H1 (cell line): Measurements from ENCODE around the gene PLEKHA1. TPM values are rescaled to one million over a fixed set of nuclear protein-coding genes. Genes with fewer than 3 reads are reported as not detected.

ENCODE experiments used
- CTCF ChIA-PET: fragments of 300-600 bp; sonication (Branson Sonifier 250); formaldehyde crosslinking; loops from one replicate; lab custom pipeline; 2021; ENCODE audit not compliant: partially characterized antibody; lab: Charles Lee
- POLR2A ChIA-PET: fragments of 300-600 bp; sonication (Branson Sonifier 250); formaldehyde crosslinking; loops from one replicate; lab custom pipeline; 2021; ENCODE audit warnings: inconsistent platforms; ENCODE audit not compliant: partially characterized antibody; lab: Charles Lee
- DNase-seq, 2 experiments: peaks; one replicate each; pipeline versions ENCODE4 v3.0.0 to v3.0.0-alpha.2; 2010 to 2022; ENCODE audit warnings: low spot score in 2 of 2, low read depth in 1 of 2, mixed read lengths in 1 of 2
- FAIRE-seq: peaks from 2 replicates; lab custom pipeline; 2011; peaks lifted over from hg19 to GRCh38; lab: Jason Lieb, UNC
- H2AFZ ChIP-seq: 2 replicates; pipeline ENCODE4 v1.8.1; 2012; ENCODE audit warnings: low read length, inconsistent platforms
- H2AK5ac ChIP-seq: 2 replicates; pipeline ENCODE4 v1.6.1; 2013; ENCODE audit warnings: low read depth, low read length
- H2BK120ac ChIP-seq: replicated peaks from 2 replicates; pipeline ENCODE3; 2013; ENCODE audit warnings: low read depth, low read length, inconsistent platforms
- H2BK12ac ChIP-seq: 2 replicates; pipeline ENCODE4 v1.6.1; 2013; ENCODE audit warnings: low read depth, low read length
- H2BK15ac ChIP-seq: 2 replicates; pipeline ENCODE4 v1.6.1; 2013; ENCODE audit warnings: low read length
- H2BK20ac ChIP-seq: 2 replicates; pipeline ENCODE4 v1.6.1; 2013; ENCODE audit warnings: low read length
- H2BK5ac ChIP-seq: 2 replicates; pipeline ENCODE4 v1.6.1; 2013; ENCODE audit warnings: low read depth, low read length
- H3K14ac ChIP-seq: 2 replicates; pipeline ENCODE4 v1.6.1; 2013; ENCODE audit warnings: inconsistent platforms; ENCODE audit not compliant: insufficient read length
- H3K18ac ChIP-seq: 2 replicates; pipeline ENCODE4 v1.6.1; 2013; ENCODE audit warnings: low read length; ENCODE audit errors: extremely low read depth
- H3K23ac ChIP-seq: 2 replicates; pipeline ENCODE4 v1.6.1; 2013; ENCODE audit warnings: inconsistent platforms; ENCODE audit not compliant: insufficient read length
- H3K23me2 ChIP-seq: 2 replicates; pipeline ENCODE4 v1.6.1; 2013; ENCODE audit warnings: low read depth, low read length
- H3K27ac ChIP-seq: 2 replicates; pipeline ENCODE4 v1.6.1; 2011; ENCODE audit warnings: low read depth, low read length, inconsistent platforms
- H3K27me3 ChIP-seq, 4 experiments: replicated peaks in 1 of 4; 1 replicate in 1 of 4; 2 replicates in 3 of 4; pipeline versions ENCODE4 v1.6.1 to v1.8.1; 2011 to 2013; ENCODE audit warnings: low read length in 3 of 4, mild to moderate bottlenecking in 3 of 4, inconsistent platforms in 2 of 4, mixed read lengths in 2 of 4, moderate library complexity in 1 of 4; ENCODE audit not compliant: control insufficient read depth in 3 of 4, insufficient read depth in 3 of 4; ENCODE audit errors: extremely low read depth in 1 of 4
- H3K36me3 ChIP-seq, 4 experiments: 2 replicates each; pipeline versions ENCODE4 v1.6.1 to v1.8.1; 2011 to 2013; ENCODE audit warnings: mild to moderate bottlenecking in 4 of 4, low read length in 3 of 4, moderate library complexity in 2 of 4, control low read depth in 1 of 4, inconsistent platforms in 1 of 4; ENCODE audit not compliant: insufficient read depth in 4 of 4, control insufficient read depth in 2 of 4
- H3K4ac ChIP-seq: replicated peaks from 2 replicates; pipeline ENCODE3; 2013; ENCODE audit warnings: low read length, low read depth, mixed read lengths, inconsistent platforms; ENCODE audit not compliant: insufficient read length
- H3K4me1 ChIP-seq, 4 experiments: replicated peaks in 1 of 4; 1 replicate in 1 of 4; 2 replicates in 3 of 4; pipeline versions ENCODE4 v1.6.1 to v1.8.1; 2011 to 2013; ENCODE audit warnings: low read length in 3 of 4, inconsistent platforms in 2 of 4, mixed read lengths in 1 of 4; ENCODE audit not compliant: insufficient read depth in 4 of 4, control insufficient read depth in 3 of 4
- H3K4me2 ChIP-seq, 2 experiments: 2 replicates each; pipeline versions ENCODE4 v1.6.1 to v1.8.1; 2011 to 2013; ENCODE audit warnings: low read depth in 2 of 2, low read length in 2 of 2, control low read depth in 1 of 2, inconsistent platforms in 1 of 2, mild to moderate bottlenecking in 1 of 2; ENCODE audit not compliant: insufficient read depth in 1 of 2
- H3K4me3 ChIP-seq, 4 experiments: fragments of 200-600, 300-600 bp in 1 of 4; sonication (generic), shearing (Covaris generic), sonication (Bioruptor Twin) in 1 of 4; 2 replicates each; pipeline versions ENCODE4 v1.5.1 to v1.8.1; 2011 to 2016; ENCODE audit warnings: low read length in 4 of 4, low read depth in 3 of 4, control low read depth in 2 of 4, inconsistent platforms in 2 of 4, mild to moderate bottlenecking in 2 of 4, mixed read lengths in 1 of 4, moderate library complexity in 1 of 4; ENCODE audit not compliant: insufficient read depth in 2 of 4; ENCODE audit errors: extremely low read depth in 1 of 4
- H3K56ac ChIP-seq: replicated peaks from 2 replicates; pipeline ENCODE3; 2013; ENCODE audit warnings: low read depth, mild to moderate bottlenecking, mixed read lengths, low read length, inconsistent platforms; ENCODE audit not compliant: insufficient read length
- H3K79me1 ChIP-seq: 2 replicates; pipeline ENCODE4 v1.6.1; 2013; ENCODE audit warnings: low read depth, low read length, control low read depth
- H3K79me2 ChIP-seq, 2 experiments: 2 replicates each; pipeline versions ENCODE4 v1.6.1 to v1.8.1; 2012 to 2013; ENCODE audit warnings: low read length in 2 of 2, mild to moderate bottlenecking in 2 of 2, inconsistent platforms in 1 of 2; ENCODE audit not compliant: insufficient read depth in 2 of 2, control insufficient read depth in 1 of 2
- H3K9ac ChIP-seq, 4 experiments: replicated peaks in 1 of 4; 1 replicate in 1 of 4; 2 replicates in 3 of 4; pipeline versions ENCODE4 v1.6.1 to v1.8.1; 2011 to 2013; ENCODE audit warnings: low read depth in 3 of 4, low read length in 3 of 4, control low read depth in 2 of 4, mild to moderate bottlenecking in 2 of 4, moderate library complexity in 2 of 4, inconsistent platforms in 1 of 4; ENCODE audit errors: extremely low read depth in 1 of 4
- H3K9me3 ChIP-seq, 2 experiments: 2 replicates each; pipeline versions ENCODE4 v1.6.1 to v1.8.1; 2012 to 2013; ENCODE audit warnings: mild to moderate bottlenecking in 2 of 2, moderate library complexity in 2 of 2, control low read depth in 1 of 2, inconsistent platforms in 1 of 2, low read depth in 1 of 2, low read length in 1 of 2, mixed read lengths in 1 of 2; ENCODE audit not compliant: insufficient read depth in 2 of 2
- H4K20me1 ChIP-seq, 2 experiments: replicated peaks in 1 of 2; 2 replicates each; pipeline versions ENCODE3 to v1.8.1; 2011 to 2013; ENCODE audit warnings: inconsistent platforms in 2 of 2, low read length in 2 of 2, mild to moderate bottlenecking in 1 of 2; ENCODE audit not compliant: insufficient read depth in 2 of 2, control insufficient read depth in 1 of 2
- H4K5ac ChIP-seq: 2 replicates; pipeline ENCODE4 v1.6.1; 2013; ENCODE audit warnings: low read length, low read depth, mixed read lengths, inconsistent platforms; ENCODE audit not compliant: insufficient read length
- H4K8ac ChIP-seq: 2 replicates; pipeline ENCODE4 v1.8.0; 2013; ENCODE audit warnings: mild to moderate bottlenecking, moderate library complexity, low read length, inconsistent platforms; ENCODE audit not compliant: insufficient read depth; ENCODE audit errors: extremely low read depth
- H4K91ac ChIP-seq: replicated peaks from 2 replicates; pipeline ENCODE3; 2013; ENCODE audit warnings: low read length, mixed read lengths, inconsistent platforms; ENCODE audit not compliant: insufficient read length
- BACH1 ChIP-seq: IDR thresholded peaks from 2 replicates; pipeline ENCODE4 v1.6.1; 2012; ENCODE audit warnings: low read length, improper control_type of control experiment
- BRCA1 ChIP-seq: IDR thresholded peaks from 2 replicates; pipeline ENCODE4 v1.6.1; 2012; ENCODE audit warnings: low read depth, low read length, improper control_type of control experiment
- CHD2 ChIP-seq: IDR thresholded peaks from 2 replicates; pipeline ENCODE4 v1.6.1; 2012; ENCODE audit warnings: low read length, improper control_type of control experiment
- GTF2F1 ChIP-seq: IDR thresholded peaks from 2 replicates; pipeline ENCODE4 v1.6.1; 2012; ENCODE audit warnings: low read depth, low read length, improper control_type of control experiment, borderline replicate concordance
- HDAC2 ChIP-seq, 2 experiments: fragments of 300-600 bp in 1 of 2; sonication (generic) in 1 of 2; IDR thresholded peaks; 2 replicates each; pipeline ENCODE4 v1.6.1; 2011 to 2012; ENCODE audit warnings: low read depth in 2 of 2, low read length in 2 of 2, mild to moderate bottlenecking in 2 of 2, moderate library complexity in 2 of 2, borderline replicate concordance in 1 of 2, inconsistent platforms in 1 of 2
- KDM4A ChIP-seq: IDR thresholded peaks from one replicate; pipeline ENCODE4 v1.7.1; 2012; ENCODE audit warnings: low read depth, mild to moderate bottlenecking, moderate library complexity, low read length, inconsistent platforms; ENCODE audit not compliant: severe bottlenecking
- RFX5 ChIP-seq: IDR thresholded peaks from 2 replicates; pipeline ENCODE4 v1.6.1; 2011; ENCODE audit warnings: low read depth, low read length, improper control_type of control experiment, borderline replicate concordance
- SRF ChIP-seq: IDR thresholded peaks from 2 replicates; pipeline ENCODE4 v1.6.1; 2011; ENCODE audit warnings: mild to moderate bottlenecking, low read depth, low read length, moderate library complexity
- TAF1 ChIP-seq: IDR thresholded peaks from 2 replicates; pipeline ENCODE4 v1.6.1; 2011; ENCODE audit warnings: mild to moderate bottlenecking, low read depth, low read length
- TEAD4 ChIP-seq: IDR thresholded peaks from 2 replicates; pipeline ENCODE4 v1.6.1; 2012; ENCODE audit warnings: low read depth, low read length, inconsistent platforms, mixed read lengths
- WGBS, 2 experiments: shearing (Covaris generic) in 1 of 2; methylation state at CpG; one replicate each; pipeline versions ENCODE4 v1.1.6 to v1.1.7; 2013 to 2015; ENCODE audit warnings: low lambda C conversion rate in 2 of 2, mixed read lengths in 2 of 2, inconsistent platforms in 1 of 2, low coverage in 1 of 2, missing lambda C conversion rate in 1 of 2; ENCODE audit not compliant: insufficient replicate concordance in 2 of 2, insufficient coverage in 1 of 2, insufficient read length in 1 of 2; ENCODE audit errors: extremely low coverage in 1 of 2, missing lambda C conversion rate in 1 of 2; 5-methylcytosine and 5-hydroxymethylcytosine counted together
- polyA plus RNA-seq, 7 experiments: library from polyadenylated mRNA; depleted of rRNA in 3 of 7; stranded (reverse) in 5 of 7; unstranded in 2 of 7; fragments of >200 nt in 5 of 7; fragments of 200-250 nt in 2 of 7; gene quantifications; 1 replicate in 5 of 7; 2 replicates in 1 of 7; 4 replicates in 1 of 7; pipeline versions ENCODE4 v1.2.1 to v1.2.3, GENCODE V29; 2011 to 2013; ENCODE audit warnings: missing spikeins in 2 of 7, mixed read lengths in 2 of 7
- total RNA-seq: library from RNA; stranded (reverse); fragmentation: NEBNext Ultra II Directional; extraction: Animal tissue kit (Norgen Biotek cat#: 25700); gene quantifications from 2 replicates; pipeline ENCODE4 v1.2.1, GENCODE V29; 2021
- TF ChIP-seq, protein P1 (sequence below): IDR thresholded peaks from 2 replicates; pipeline ENCODE4 v1.6.1; 2011; ENCODE audit warnings: low read length, improper control_type of control experiment
- TF ChIP-seq, protein P2 (sequence below): IDR thresholded peaks from 2 replicates; pipeline ENCODE4 v1.6.1; 2012; ENCODE audit warnings: inconsistent platforms

PLEKHA1 gene
- total and polyA plus RNA-seq, 2 of the 8 experiments (the other 6 are each of a cell fraction or from before 2014, with no cell fraction given): 15.6 to 39.7 TPM

DNA sequence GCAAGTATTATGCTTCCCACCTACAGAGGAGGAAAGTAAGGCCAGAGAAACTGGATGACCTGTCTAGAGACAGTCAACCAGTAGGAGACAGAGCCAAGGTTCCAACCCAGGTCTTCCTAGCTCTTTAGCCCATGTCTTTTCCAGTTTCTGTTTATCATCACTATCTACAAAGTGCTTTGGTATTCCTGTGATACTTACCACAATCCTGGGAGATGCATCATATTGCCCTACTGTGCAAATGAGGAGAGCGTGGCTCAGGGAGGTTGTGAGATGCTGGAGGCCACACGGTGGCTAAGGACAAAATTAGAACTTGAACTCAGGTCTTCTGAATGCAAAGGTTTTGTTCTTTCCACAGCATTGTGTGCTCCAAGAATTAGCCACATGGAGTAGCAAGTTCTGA is 11.2 kb upstream of the PLEKHA1 start:
- no peak overlapping the region for H3K18ac ChIP-seq
- WGBS, 2 experiments: 88% methylated on average over 2 of the region's 2 CpGs; no CpG with 5 or more reads in 1 of the 2 experiments
- no peak for FAIRE-seq

More for the DNA sequence above, 11.2 kb upstream of the PLEKHA1 start:
- H3K9ac ChIP-seq: no peak overlapping the region
- no peak overlapping the region for H2BK12ac ChIP-seq
- no peak overlapping the region for H3K27ac ChIP-seq
- no peaks in the 10 kb centered on the region for H3K79me2 ChIP-seq
- no peak overlapping the region for H3K4me2 ChIP-seq
- no peak overlapping the region for H2BK15ac ChIP-seq
- no peak overlapping the region for H3K23ac ChIP-seq
- H3K4me1 ChIP-seq: peaks cover 0 to 2% (median 1%) of the 10 kb centered on the region in 4 experiments; a peak in 3 of 7 replicates
- no peak for DNase-seq
- no peak overlapping the region for H3K14ac ChIP-seq
- no peak overlapping the region for H3K4ac ChIP-seq
- no peak overlapping the region for H4K91ac ChIP-seq
- 0 out of 4 replicates have a peak, but pooled peaks cover 0 to 4% of the 10 kb centered on the region in 2 experiments for H3K9me3 ChIP-seq
- no peaks in the 10 kb centered on the region; the same call in 1 of the 2 replicates for H3K23me2 ChIP-seq
- no peak overlapping the region for H2BK120ac ChIP-seq
- H3K4me3 ChIP-seq: no peak overlapping the region
- no peak overlapping the region for H2AFZ ChIP-seq
- H2BK5ac ChIP-seq: no peak overlapping the region
- no peak overlapping the region for H3K56ac ChIP-seq
- no peak overlapping the region for H4K5ac ChIP-seq
- CTCF ChIA-PET: interaction anchor here (0.5 to 0.7 kb wide), 2 partner anchors 9 to 192 kb away, joined by 3 read pairs; no protein-coding TSS in a partner anchor
- H2BK20ac ChIP-seq: no peak overlapping the region
- POLR2A ChIA-PET: no interaction called here
- H2AK5ac ChIP-seq: no peak overlapping the region
- H3K79me1 ChIP-seq: no peaks in the 10 kb centered on the region
- TF ChIP-seq BRCA1 (no peak), KDM4A (no peak), TAF1 (no peak), HDAC2 (IDR thresholded peaks at IDR 0.05; ENCODE audit: borderline replicate concordance in 1 of 2, low read depth in 2 of 2, low read length in 2 of 2) (no peak), SRF (no peak), TEAD4 (no peak), BACH1 (no peak), RFX5 (no peak), GTF2F1 (no peak), CHD2 (no peak)
- TF ChIP-seq, protein P1, sequence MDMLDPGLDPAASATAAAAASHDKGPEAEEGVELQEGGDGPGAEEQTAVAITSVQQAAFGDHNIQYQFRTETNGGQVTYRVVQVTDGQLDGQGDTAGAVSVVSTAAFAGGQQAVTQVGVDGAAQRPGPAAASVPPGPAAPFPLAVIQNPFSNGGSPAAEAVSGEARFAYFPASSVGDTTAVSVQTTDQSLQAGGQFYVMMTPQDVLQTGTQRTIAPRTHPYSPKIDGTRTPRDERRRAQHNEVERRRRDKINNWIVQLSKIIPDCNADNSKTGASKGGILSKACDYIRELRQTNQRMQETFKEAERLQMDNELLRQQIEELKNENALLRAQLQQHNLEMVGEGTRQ: no peak
- TF ChIP-seq, protein P2, sequence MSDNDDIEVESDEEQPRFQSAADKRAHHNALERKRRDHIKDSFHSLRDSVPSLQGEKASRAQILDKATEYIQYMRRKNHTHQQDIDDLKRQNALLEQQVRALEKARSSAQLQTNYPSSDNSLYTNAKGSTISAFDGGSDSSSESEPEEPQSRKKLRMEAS: no peak
- no peak overlapping the region for H4K8ac ChIP-seq
- no peaks in the 10 kb centered on the region for H4K20me1 ChIP-seq
- no peaks in the 10 kb centered on the region for H3K36me3 ChIP-seq
- no peaks in the 10 kb centered on the region for H3K27me3 ChIP-seq
